Osteoblast (primary cell): Measurements from ENCODE around the gene HPS3. TPM values are rescaled to one million over a fixed set of nuclear protein-coding genes. Genes with fewer than 3 reads are reported as not detected.

Source experiments
- DNase-seq: peaks from one replicate; pipeline ENCODE4 v3.0.0; 2011; ENCODE audit warnings: low spot score, mixed read lengths; ENCODE audit not compliant: insufficient read length; ENCODE audit errors: missing footprints
- H2AFZ ChIP-seq: 2 replicates; pipeline ENCODE4 v1.6.0; 2011; ENCODE audit warnings: mild to moderate bottlenecking, low read length
- H3K27ac ChIP-seq: 2 replicates; pipeline ENCODE4 v1.5.1; 2011; ENCODE audit warnings: mild to moderate bottlenecking, low read depth, low read length, moderate library complexity
- H3K27me3 ChIP-seq: 2 replicates; pipeline ENCODE4 v1.6.0; 2012; ENCODE audit warnings: mild to moderate bottlenecking, control low read depth, inconsistent platforms, low read length, moderate library complexity; ENCODE audit not compliant: insufficient read depth
- H3K36me3 ChIP-seq: 2 replicates; pipeline ENCODE4 v1.5.1; 2011; ENCODE audit warnings: mild to moderate bottlenecking, low read length, control low read depth, moderate library complexity; ENCODE audit not compliant: insufficient read depth
- H3K4me1 ChIP-seq: 2 replicates; pipeline ENCODE4 v1.5.1; 2011; ENCODE audit warnings: mild to moderate bottlenecking, low read length, control low read depth, moderate library complexity; ENCODE audit not compliant: insufficient read depth
- H3K4me2 ChIP-seq: 2 replicates; pipeline ENCODE4 v1.6.0; 2011; ENCODE audit warnings: mild to moderate bottlenecking, low read length; ENCODE audit not compliant: insufficient read depth
- H3K4me3 ChIP-seq: fragments of 200-600 bp; sonication (generic); 3 replicates; pipeline ENCODE4 v1.5.1; 2012; ENCODE audit warnings: mild to moderate bottlenecking, low read length, inconsistent platforms; ENCODE audit not compliant: insufficient read depth
- H3K79me2 ChIP-seq: 2 replicates; pipeline ENCODE4 v1.6.0; 2012; ENCODE audit warnings: mild to moderate bottlenecking, low read length, control low read depth, inconsistent platforms; ENCODE audit not compliant: insufficient read depth
- H3K9me3 ChIP-seq: 2 replicates; pipeline ENCODE4 v1.5.1; 2011; ENCODE audit warnings: low read depth, low read length, control low read depth
- H4K20me1 ChIP-seq: 2 replicates; pipeline ENCODE4 v1.6.0; 2012; ENCODE audit warnings: mild to moderate bottlenecking, low read length, control low read depth; ENCODE audit not compliant: insufficient read depth
- CTCF ChIP-seq: IDR thresholded peaks from 2 replicates; pipeline ENCODE4 v1.5.1; 2011; ENCODE audit warnings: mild to moderate bottlenecking, low read depth, low read length, moderate library complexity; ENCODE audit errors: extremely low read depth
- total RNA-seq: library from RNA; depleted of rRNA; stranded (reverse); fragments of >200 nt; gene quantifications from 2 replicates; pipeline ENCODE4 v1.2.3, GENCODE V29; 2012

HPS3 gene
- total RNA-seq, 1 donor, result 38.4 TPM

DNA sequence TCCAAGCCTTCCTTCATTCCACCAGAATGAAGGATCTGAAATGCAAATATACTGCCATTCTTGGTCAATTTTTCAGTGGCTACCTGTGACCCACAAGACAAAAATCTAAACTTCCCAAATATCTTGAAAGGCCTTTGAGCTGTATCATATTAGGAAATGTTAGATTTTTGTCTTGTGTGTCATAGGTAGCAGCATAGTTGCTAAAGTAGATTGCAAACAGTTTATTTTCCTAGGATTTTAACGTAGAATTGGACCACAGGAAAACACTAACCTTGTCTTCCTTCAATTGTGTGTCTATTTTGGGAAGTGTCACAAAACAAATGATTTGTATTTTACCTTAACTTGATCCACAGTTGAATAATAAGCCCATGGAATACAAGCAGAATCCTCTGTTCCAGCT, 49.8 kb downstream of the HPS3 start:
- peaks cover 25% of the 10 kb centered on the region for H3K4me1 ChIP-seq
- H3K27me3 ChIP-seq, result no peaks in the 10 kb centered on the region
- H3K36me3 ChIP-seq, result no peaks in the 10 kb centered on the region
- H2AFZ ChIP-seq, result no peak overlapping the region
- no peaks in the 10 kb centered on the region for H4K20me1 ChIP-seq
- no peaks in the 10 kb centered on the region for H3K79me2 ChIP-seq
- TF ChIP-seq CTCF, result no peak
- no peak overlapping the region for H3K4me3 ChIP-seq
- peak overlapping the region; percentile 83 for H3K27ac ChIP-seq
- H3K9me3 ChIP-seq, result no peaks in the 10 kb centered on the region
- H3K4me2 ChIP-seq, result peak overlapping the region; percentile 30
- DNase-seq, result no peak

DNA sequence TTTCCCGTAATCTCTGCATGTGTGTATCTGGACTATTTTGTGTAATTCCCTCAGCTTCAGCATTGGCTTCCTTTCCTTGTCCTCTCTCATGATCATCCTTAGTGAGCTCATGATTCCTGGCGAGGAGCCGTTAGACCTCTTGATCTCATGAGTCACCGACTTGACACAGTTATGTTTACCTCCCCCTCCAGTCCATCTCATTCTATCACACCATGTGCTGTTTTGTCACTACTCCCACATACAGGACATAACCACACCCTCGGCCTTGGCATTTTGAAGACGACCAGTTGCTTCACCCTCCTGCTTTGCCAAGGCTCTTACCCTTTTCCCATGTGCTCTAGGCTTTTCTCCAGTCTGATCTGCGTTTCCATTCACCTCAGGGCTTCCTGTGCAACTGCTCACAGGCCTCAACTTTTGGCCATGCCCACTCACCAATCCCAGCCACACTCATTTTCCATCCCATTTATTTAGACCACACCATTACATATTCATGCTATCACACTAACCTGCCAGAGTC, 50.7 kb downstream of the HPS3 start:
- DNase-seq, result peak; percentile 95
- no peak for TF ChIP-seq CTCF
- Histone ChIP-seq H4K20me1 (no peaks in the 10 kb centered on the region), H3K9me3 (no peaks in the 10 kb centered on the region), H3K27me3 (no peaks in the 10 kb centered on the region), H3K36me3 (no peaks in the 10 kb centered on the region), H3K79me2 (no peaks in the 10 kb centered on the region), H3K4me3 (no peak overlapping the region), H3K27ac (peak overlapping the region; percentile 83), H3K4me2 (peak overlapping the region; percentile 4), H3K4me1 (peaks cover 25% of the 10 kb centered on the region), H2AFZ (no peak overlapping the region)

DNA sequence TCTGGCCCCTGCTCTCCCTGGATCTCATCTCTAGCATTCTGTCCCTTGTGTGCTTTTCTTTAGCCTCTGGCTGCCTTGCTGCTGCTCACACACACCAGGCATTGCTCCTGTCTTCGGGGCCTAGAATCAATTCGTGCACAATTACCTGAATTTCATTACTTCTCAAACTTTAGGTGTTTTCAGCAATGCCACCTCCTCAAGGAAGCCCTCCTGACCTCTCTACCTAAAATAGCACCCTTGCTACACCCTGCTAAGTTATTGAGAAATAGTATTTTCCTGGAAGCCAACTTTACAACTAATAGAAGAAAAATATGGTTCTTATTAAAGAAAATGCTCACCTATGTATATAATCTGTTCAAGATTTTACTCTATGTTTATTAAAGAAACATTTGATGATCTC, 51.7 kb downstream of the HPS3 start:
- no peaks in the 10 kb centered on the region for H3K27me3 ChIP-seq
- H3K79me2 ChIP-seq, result no peaks in the 10 kb centered on the region
- no peak overlapping the region for H2AFZ ChIP-seq
- no peak for TF ChIP-seq CTCF
- H3K4me3 ChIP-seq, result no peak overlapping the region
- H3K27ac ChIP-seq, result peak overlapping the region; percentile 83
- no peak overlapping the region for H3K4me2 ChIP-seq
- no peaks in the 10 kb centered on the region for H3K9me3 ChIP-seq
- H4K20me1 ChIP-seq, result no peaks in the 10 kb centered on the region
- no peaks in the 10 kb centered on the region for H3K36me3 ChIP-seq
- peaks cover 25% of the 10 kb centered on the region for H3K4me1 ChIP-seq
- DNase-seq, result no peak

- Histone ChIP-seq H3K79me2 (no peaks in the 10 kb centered on the region), H3K4me1 (no peaks in the 10 kb centered on the region), H3K4me2 (no peak overlapping the region), H3K36me3 (no peaks in the 10 kb centered on the region), H3K4me3 (no peak overlapping the region), H3K27me3 (no peaks in the 10 kb centered on the region), H3K9me3 (no peaks in the 10 kb centered on the region), H2AFZ (no peak overlapping the region), H3K27ac (no peak overlapping the region), H4K20me1 (no peaks in the 10 kb centered on the region)
- no peak for TF ChIP-seq CTCF
- no peak for DNase-seq
Measured at GRCh38 chr3:149186219-149186618, 56.8 kb downstream of the HPS3 start.
